Measurements from ENCODE around the gene EDAR. TPM values are rescaled to one million over a fixed set of nuclear protein-coding genes. Genes with fewer than 3 reads are reported as not detected.

The EDAR gene
- total and polyA plus RNA-seq, 2 of the 4 experiments (the other 2 are of a cell fraction): not detected

DNA sequence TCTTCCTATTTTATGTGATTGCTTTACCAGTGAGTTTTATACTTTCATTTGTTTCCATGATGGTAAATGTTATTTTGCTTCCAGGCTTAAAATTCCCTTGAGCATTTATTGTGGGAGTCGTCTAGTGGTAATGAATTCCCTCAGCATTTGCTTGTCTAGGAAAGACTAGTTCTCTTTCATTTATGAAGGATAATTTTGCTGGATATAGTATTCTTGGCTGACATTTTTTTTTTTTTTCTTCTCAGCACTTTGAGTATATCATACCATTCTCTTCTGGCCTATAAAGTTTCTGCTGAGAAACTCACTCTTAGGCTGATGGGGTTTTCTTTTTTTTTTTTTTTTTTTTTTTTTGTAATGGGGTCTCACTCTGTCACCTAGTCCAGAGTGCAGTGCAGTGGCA is 99.1 kb downstream of the EDAR start:
- in situ Hi-C loops (cut with MboI; ENCODE audit: low sequenced_read_pairs) (no loop called here), intact Hi-C loops (cut with micrococcal nuclease) (no loop called here)

More for the DNA sequence above, 99.1 kb downstream of the EDAR start:
- no peak overlapping the region for H3K14ac ChIP-seq (replicated peaks; ENCODE audit: low read depth, low read length)
- dilution Hi-C loops (cut with HindIII; ENCODE audit: low sequenced_read_pairs, unreplicated experiment): no loop called here
- CTCF ChIA-PET: no interaction called here
- H2BK20ac ChIP-seq (ENCODE audit: low read depth, low read length): no peak overlapping the region
- no peak overlapping the region for H2AK9ac ChIP-seq (replicated peaks; ENCODE audit: low read depth, low read length, poor library complexity)
- no peak overlapping the region for H3K4ac ChIP-seq (ENCODE audit: low read depth, low read length)
- H3K4me2 ChIP-seq (ENCODE audit: low read depth, low read length): no peak overlapping the region
- no peak overlapping the region for H3K23ac ChIP-seq (ENCODE audit: low read depth, low read length)
- no peaks in the 10 kb centered on the region for H3K79me1 ChIP-seq (ENCODE audit: low read depth in 1 of 2, low read length in 2 of 2)
- H2AFZ ChIP-seq (replicated peaks; ENCODE audit: low read length, poor library complexity): no peak overlapping the region
- BruUV-seq (replicated peaks): no TSS peak
- no peak overlapping the region for H2BK120ac ChIP-seq (ENCODE audit: low read depth, low read length)
- no peak for ATAC-seq (ENCODE audit: low read depth)
- H4K20me1 ChIP-seq (ENCODE audit: insufficient read depth, low read length): no peaks in the 10 kb centered on the region
- POLR2A ChIA-PET (ENCODE audit: unreplicated experiment): no interaction called here
- no peaks in the 10 kb centered on the region for H3K27me3 ChIP-seq (ENCODE audit: control insufficient read depth, insufficient read depth, low read length)
- H3K56ac ChIP-seq (ENCODE audit: extremely low read depth, insufficient read depth, low read length): no peak overlapping the region
- WGBS, 2 experiments (ENCODE audit: extremely low coverage in 2 of 2, insufficient read length in 1 of 2): no CpG with 5 or more reads among the region's 1 CpG
- DNase-seq: no peak
- H3K9me1 ChIP-seq (ENCODE audit: insufficient read depth, low read length): no peaks in the 10 kb centered on the region
- H3K9me3 ChIP-seq (ENCODE audit: control insufficient read depth, insufficient read depth, low read length): peaks cover 5% of the 10 kb centered on the region; the same call in 1 of the 2 replicates
- no peaks in the 10 kb centered on the region for H3K36me3 ChIP-seq (ENCODE audit: control insufficient read depth, insufficient read depth, low read length)
- no peak overlapping the region for H3K27ac ChIP-seq (ENCODE audit: insufficient read depth, low read length)
- no peak overlapping the region for H2BK5ac ChIP-seq (ENCODE audit: low read depth, low read length, poor library complexity, severe bottlenecking)
- H4K5ac ChIP-seq (ENCODE audit: low read depth, low read length): no peak overlapping the region
- H4K8ac ChIP-seq (ENCODE audit: low read depth in 2 of 2, low read length in 2 of 2): no peak overlapping the region
- no peak overlapping the region for H2AK5ac ChIP-seq (ENCODE audit: low read depth, low read length)
- H4K91ac ChIP-seq (ENCODE audit: insufficient read depth, low read depth, low read length): no peak overlapping the region
- no peak overlapping the region for H2BK15ac ChIP-seq (ENCODE audit: low read depth, low read length)
- no peak overlapping the region for H3K18ac ChIP-seq (ENCODE audit: low read depth, low read length)
- H3K4me3 ChIP-seq (ENCODE audit: insufficient read depth, low read depth, low read length): no peak overlapping the region
- H3K4me1 ChIP-seq (ENCODE audit: control insufficient read depth, insufficient read depth, low read length): no peaks in the 10 kb centered on the region
- no peak for TF ChIP-seq CHD1 (IDR thresholded peaks at IDR 0.05; ENCODE audit: low read depth, low read length)
- no peak for TF ChIP-seq CEBPB (IDR thresholded peaks at IDR 0.05; ENCODE audit: low read depth, low read length)
- no peak for TF ChIP-seq NFE2L2 (IDR thresholded peaks at IDR 0.05; ENCODE audit: low read depth, low read length)
- H3K9ac ChIP-seq (ENCODE audit: low read depth, low read length): no peak overlapping the region

All from IMR-90 (cell line).